ENCODE data around the gene CEP164. TPM values are rescaled to one million over a fixed set of nuclear protein-coding genes. Genes with fewer than 3 reads are reported as not detected.
A peak's percentile ranks its signal among the peaks of the same experiment; 100 is the strongest.
"Not testable (repeated sequence)": the region's sequence is repeated elsewhere in the genome, so short reads cannot be mapped to it uniquely, and the experiment has no call there.

Gene CEP164
- total RNA-seq, 1 donor from 2014 or later = 4.7 TPM

- no peak for DNase-seq (ENCODE audit: missing footprints)
- ATAC-seq = no peak
- intact Hi-C loops (cut with DNase I) = no loop called here
Observed at GRCh38 chr11:117302228-117302627, 25.4 kb upstream of the CEP164 start.

- intact Hi-C loops (cut with DNase I) = no loop called here
- ATAC-seq (no peak), DNase-seq (ENCODE audit: missing footprints) (no peak)
Observed at GRCh38 chr11:117303101-117303500, 24.6 kb upstream of the CEP164 start.

GRCh38 chr11:117303646-117304315 lies 23.9 kb upstream of the CEP164 start:
- intact Hi-C loops (cut with DNase I) = no loop called here
- ATAC-seq (no peak), DNase-seq (ENCODE audit: missing footprints) (no peak)

DNA sequence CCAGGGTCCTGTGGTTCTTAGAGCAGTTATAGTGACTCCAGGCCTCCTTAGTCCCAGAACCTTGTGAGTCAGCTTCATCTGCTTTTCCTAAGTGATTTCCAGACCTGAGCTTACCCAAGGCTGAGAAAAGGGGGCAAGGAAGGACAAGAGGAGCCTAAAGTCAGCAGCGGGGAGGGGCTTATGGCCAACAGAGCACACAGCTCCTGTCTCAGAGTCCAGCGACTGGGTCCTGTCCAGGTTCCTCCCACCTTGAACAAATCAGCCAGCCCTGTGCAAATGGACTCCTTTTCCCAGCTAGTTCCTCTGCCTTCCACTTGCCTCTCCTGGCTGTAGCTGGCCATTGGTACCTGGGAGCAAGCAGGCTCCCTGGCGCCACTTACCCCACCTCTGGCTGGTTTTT lies 22.5 kb upstream of the CEP164 start:
- intact Hi-C loops (cut with DNase I) = no loop called here
- ATAC-seq (no peak), DNase-seq (ENCODE audit: missing footprints) (no peak)

DNA sequence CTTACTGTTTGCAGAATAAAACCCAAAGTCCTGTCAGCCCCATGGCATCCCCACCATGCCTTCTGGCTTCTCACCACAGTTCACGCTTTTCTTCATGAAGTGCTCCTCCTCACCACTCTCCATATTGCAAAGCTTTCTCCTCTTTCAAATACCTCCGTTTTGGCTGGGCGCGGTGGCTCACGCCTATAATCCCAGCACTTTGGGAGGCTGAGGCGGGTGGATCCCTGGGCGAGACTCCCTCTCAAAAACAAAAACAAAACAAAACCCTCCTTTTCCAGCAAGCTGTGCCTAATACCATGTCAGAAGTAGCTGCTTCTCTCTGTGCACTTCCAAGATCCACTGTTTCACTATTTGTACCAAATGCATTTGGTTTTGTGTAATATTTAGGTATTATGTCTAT lies 18.3 kb upstream of the CEP164 start:
- no peak for ATAC-seq
- DNase-seq (ENCODE audit: missing footprints) = no peak
- intact Hi-C loops (cut with DNase I) = no loop called here

DNA sequence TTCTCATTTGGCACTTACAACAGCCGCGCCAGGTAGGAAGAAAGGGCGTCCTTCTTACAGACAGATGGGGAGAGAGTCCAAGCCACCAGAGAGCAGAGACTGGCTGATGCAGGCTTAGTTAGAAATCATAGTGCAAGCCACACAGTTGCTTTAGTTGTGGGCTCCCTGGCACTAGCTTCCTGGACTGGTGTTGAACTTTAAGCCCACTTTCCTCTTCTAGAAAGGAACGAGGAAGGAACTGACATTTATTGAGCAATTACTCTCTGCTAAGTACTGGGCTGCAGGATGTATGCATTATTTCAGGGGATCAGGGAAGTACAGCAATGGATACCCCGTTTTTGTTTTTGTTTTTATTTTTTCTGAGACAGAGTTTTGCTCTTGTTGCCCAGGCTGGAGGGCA lies 14.6 kb upstream of the CEP164 start:
- intact Hi-C loops (cut with DNase I) = no loop called here
- ATAC-seq = no peak
- no peak for DNase-seq (ENCODE audit: missing footprints)

DNA sequence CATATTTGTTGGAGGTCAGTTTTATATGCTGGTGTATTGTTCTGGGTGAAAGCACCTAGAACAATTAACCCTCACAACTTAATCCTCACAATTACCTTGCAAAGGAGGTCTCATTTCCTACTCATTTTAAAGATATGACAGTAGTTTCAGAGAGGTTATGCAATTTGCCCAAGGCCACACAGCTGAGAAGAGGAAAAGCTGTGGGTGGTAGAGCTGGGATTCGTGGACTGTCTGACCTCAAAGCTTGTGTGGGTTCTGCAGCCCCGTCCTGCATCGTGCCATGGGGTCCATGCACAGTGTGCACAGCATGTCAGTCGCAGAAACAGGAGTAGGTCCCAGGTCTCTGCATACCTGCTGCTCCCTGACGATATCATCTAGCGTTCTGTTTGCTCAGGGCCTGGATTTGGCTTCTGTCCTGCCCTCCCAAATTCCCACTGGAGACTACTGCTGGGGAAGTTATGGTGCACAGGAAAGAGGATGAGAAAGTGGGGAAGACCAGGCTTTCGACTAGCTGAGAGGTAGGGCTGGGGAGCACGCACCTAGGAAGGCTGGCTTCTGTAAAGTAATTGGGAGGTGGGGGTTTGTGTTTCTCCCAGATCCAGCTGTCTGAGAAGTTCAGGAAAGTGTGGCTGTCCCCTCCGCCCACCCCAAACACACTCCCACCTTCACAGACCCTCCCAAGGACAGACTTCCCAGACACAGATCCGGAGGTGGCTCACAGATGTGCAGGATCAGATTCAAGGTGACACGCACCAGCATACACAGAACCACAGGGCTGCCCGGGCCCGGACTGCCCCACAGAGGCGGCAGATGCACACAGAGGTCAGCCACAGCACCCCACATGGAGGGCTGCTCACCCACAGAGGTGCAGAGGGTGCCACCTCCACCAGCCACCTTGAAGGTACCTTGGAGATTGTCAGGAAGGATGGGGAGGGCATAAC lies 13.6 kb upstream of the CEP164 start:
- intact Hi-C loops (cut with DNase I) = no loop called here
- ATAC-seq (no peak), DNase-seq (ENCODE audit: missing footprints) (no peak)

DNA sequence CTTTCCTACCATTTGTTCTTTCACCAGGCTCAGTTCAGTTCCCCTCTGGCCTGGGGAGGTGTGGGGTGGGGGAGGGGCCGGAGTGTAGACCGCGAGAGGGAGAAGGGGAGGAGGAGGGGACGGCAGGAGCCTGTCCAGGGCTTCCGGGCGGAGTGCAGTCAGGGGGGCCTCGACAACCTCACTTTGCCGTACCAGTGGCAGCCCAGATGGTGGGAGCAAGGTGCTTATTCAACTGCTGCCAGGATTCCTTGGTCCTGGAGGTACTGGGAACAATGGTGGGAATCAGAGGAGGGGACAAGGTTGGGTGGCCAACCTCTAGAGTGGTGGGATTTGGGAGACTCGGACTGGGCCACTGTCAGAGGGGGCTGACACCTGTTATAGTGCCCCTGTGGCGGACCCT lies 12.8 kb upstream of the CEP164 start:
- intact Hi-C loops (cut with DNase I) = loop anchor here (5.0 kb wide), 1 partner anchor 83 kb away; the partner anchor contains the start of genes PCSK7 and RNF214
- no peak for ATAC-seq

DNA sequence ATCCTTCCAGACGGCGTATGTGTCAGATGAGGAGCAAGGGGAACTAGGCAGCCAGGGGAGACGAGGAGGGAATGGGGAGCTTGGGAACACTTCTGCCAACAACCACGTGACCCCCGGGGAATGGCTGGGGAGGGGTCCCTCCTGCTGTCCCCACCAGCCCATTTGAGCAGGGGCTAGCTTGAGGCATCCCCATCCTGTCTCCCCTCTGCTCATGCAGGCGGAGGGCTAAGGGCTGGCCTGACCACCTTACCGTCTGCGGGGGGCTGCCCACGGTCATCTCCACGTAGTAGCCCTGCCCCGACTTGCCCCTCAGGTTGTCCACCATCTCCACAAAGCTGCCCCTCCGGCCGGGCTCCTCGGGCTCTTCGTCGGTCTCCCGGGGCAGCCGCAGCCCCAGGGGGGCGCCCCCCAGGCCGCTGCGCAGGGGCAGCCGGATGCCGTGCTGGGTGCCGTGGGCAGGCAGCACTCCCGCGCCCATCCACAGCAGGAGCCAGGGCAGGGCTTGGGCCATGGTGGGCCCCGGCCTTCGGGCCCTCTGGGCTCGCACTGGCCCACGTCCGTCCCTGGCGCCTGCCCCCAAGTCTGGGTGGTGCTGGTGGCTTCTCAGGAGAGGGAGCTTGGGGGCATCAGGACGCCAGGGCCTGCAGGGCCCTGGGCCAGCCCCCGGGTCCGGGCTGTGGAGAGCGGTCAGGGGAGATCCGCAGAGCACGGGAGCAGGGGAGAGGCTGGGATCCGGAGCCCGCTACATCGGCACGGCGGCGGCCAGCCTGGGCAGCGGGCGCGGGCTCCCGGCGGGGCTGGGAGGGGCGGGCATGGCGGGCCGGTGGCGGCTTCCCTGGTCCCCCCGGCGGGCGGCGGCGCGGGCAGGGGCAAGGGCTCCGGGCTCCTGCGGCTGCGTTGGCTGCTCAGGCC lies 12.1 kb upstream of the CEP164 start:
- intact Hi-C loops (cut with DNase I) = loop anchor here (5.0 kb wide), 1 partner anchor 83 kb away; the partner anchor contains the start of genes PCSK7 and RNF214
- peak; percentile 79 for DNase-seq (ENCODE audit: missing footprints)
- peak; percentile 14 for ATAC-seq

More for the DNA sequence above, 12.8 kb upstream of the CEP164 start:
- DNase-seq (ENCODE audit: missing footprints) = no peak

DNA sequence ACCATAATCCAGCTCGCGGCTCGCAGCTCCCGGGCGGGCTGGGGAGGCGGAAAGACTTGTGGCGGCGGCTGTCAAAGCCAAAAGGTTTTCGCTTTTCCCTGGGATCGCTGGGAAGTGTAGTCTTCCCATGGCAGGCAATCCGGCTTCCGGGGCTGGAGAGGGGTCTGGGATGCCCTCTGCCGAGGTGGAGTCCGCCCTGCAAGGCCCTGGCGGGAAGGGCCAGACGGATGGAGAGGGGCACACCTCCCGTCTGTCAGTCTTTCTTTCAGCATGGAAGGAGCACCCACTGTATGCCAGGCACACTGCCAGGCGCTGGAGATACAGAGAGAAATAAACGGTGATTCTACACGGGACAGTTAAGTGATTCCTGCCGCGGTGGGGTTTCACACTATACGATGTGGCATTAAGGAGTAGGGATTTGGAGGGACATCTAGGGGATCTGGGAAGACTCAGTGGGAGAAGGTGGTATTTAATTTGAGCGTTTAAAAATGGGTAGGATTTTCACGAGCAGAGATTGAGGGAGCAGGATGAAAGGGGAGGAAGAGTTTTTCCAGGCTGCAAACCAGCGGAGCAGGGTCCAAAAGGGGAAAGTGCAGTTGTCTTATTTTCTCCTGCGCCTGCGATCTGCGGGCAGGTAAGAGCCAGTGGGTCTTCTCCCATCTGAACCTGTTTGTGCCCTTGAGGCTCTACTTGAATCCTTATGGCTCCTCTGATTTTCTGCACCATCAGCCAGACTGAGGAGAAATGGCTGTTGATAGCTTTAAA lies 11.3 kb upstream of the CEP164 start, which contains the start of gene BACE1:
TSS of gene BACE1 (minus strand) at position 60 of the 765 bp plus-strand sequence. CDS start 461 bp downstream, outside the sequence.
- intact Hi-C loops (cut with DNase I) = loop anchor here (5.0 kb wide), 1 partner anchor 84 kb away; the partner anchor contains the start of genes PCSK7 and RNF214
- ATAC-seq (peak; percentile 97), DNase-seq (ENCODE audit: missing footprints) (peak; percentile 85)

GRCh38 chr11:117318738-117319137 lies 8.9 kb upstream of the CEP164 start:
- intact Hi-C loops (cut with DNase I) = loop anchor here (5.0 kb wide), 1 partner anchor 86 kb away; the partner anchor contains the start of genes PCSK7 and RNF214
- ATAC-seq (no peak), DNase-seq (ENCODE audit: missing footprints) (no peak)

DNA sequence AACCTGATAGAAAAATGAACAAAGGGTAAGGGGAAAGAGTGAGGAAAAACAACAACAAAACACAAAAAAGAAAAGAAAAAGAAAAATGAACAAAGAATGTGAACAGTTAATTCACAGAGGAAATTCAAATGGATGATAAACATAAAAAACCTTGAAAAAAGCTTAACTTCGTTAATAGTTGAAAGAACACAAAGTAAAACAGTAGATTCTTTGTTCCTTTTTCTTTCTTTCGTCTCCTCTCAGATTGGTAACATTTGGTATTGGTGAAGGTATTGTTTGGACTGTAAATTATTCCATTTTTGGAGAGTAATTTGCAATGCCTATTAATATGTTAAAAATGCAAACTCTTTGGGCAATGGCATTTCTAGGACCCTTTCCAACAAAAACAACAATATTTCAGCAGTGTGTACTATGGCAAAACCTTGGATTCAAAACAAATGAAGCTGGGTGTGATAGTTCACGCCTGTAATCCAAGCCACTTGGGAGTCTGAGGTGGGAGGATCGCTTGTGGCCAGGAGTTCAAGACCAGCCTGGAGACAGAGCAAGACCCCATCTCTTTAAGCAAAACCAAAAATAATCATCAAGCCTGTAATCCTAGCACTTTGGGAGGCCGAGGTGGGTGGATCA lies 8.3 kb upstream of the CEP164 start:
- ATAC-seq (no peak), DNase-seq (ENCODE audit: missing footprints) (no peak)
- intact Hi-C loops (cut with DNase I) = loop anchor here (5.0 kb wide), 1 partner anchor 87 kb away; the partner anchor contains the start of genes PCSK7 and RNF214

DNA sequence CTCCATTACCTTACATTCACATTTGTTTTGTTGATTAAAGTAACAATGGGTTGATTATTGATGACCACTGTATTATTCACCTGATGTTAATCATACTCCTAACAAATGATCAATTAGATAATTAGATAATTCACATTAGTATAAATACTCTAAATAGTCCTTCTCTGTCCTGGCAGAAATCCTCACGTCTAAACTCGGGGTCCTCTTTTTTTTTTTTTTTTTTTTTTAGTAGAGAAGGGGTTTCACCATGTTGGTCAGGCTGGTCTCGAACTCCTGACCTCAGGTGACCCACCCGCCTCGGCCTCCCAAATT lies 443 bp upstream of the CEP164 start:
- ATAC-seq; DNase-seq (ENCODE audit: missing footprints): not testable (repeated sequence)
- intact Hi-C loops (cut with DNase I) = loop anchor here (5.0 kb wide), 1 partner anchor 230 kb away; the partner anchor contains the start of gene SIK3

- ATAC-seq = peak; percentile 71
Observed at GRCh38 chr11:117328375-117329010, 839 bp downstream of the CEP164 start.

GRCh38 chr11:117332843-117333242 lies 5.2 kb downstream of the CEP164 start:
- DNase-seq (ENCODE audit: missing footprints) = no peak
- no peak for ATAC-seq
- intact Hi-C loops (cut with DNase I) = no loop called here

More at GRCh38 chr11:117328375-117329010, 839 bp downstream of the CEP164 start:
- intact Hi-C loops (cut with DNase I) = loop anchor here (5.0 kb wide), 1 partner anchor 231 kb away; the partner anchor contains the start of gene SIK3
- DNase-seq (ENCODE audit: missing footprints) = no peak

DNA sequence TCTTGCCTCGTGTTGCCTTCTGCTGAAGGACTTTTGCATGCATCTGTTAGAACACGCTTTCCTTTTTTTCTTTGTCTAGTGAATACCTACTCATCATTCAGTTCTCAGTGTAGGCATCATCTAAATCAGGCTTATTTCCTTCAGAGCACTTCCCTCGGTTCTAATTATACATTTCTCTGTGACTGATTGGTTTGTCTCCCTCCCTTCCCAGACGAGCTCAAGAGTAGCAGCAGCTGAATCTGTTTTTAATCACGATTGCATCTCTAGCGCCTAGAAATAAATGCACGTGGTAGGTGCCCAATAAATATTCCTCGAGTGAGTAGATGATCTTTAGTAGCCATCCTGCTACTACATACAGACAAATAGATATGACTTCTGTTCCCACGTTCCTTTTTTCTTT lies 6.3 kb downstream of the CEP164 start:
- no peak for ATAC-seq
- DNase-seq (ENCODE audit: missing footprints) = no peak
- intact Hi-C loops (cut with DNase I) = no loop called here

DNA sequence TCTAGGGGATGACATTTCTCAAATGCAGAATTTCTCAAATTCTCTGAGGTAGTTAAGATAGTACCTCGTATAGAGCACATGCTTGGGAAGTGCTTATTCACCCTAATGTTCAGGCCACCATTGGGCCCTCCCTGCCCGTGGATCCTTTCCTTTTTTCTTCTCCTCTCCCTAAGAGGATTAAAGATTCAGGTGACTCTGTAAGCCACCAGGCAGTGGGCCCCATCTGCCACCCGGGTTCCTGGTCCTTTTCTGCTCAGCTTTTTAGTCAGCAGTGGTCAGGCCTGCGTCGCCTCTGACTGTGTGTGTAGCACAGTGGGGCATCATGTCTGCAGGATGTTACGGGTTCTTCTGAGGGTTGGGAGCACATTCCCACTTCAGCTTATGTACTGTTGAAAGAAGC lies 7.2 kb downstream of the CEP164 start:
- ATAC-seq (no peak), DNase-seq (ENCODE audit: missing footprints) (no peak)
- intact Hi-C loops (cut with DNase I) = no loop called here

Data from Right ventricle myocardium inferior (tissue), 1 donor.